Spleen (tissue), 3 donors: ENCODE measurements around the gene PRSS21.

Source experiments
- POLR2A ChIP-seq, 3 donors: fragments of 450-650 bp; IDR thresholded peaks; one replicate each; pipeline ENCODE4 v1.5.1; 2017; ENCODE audit warnings: antibody characterized with exemption in 3 of 3, mild to moderate bottlenecking in 1 of 3
- POLR2AphosphoS5 ChIP-seq, 3 donors: sonication (generic); formaldehyde crosslinking; IDR thresholded peaks; one replicate each; pipeline ENCODE4 v1.5.1; 2017; ENCODE audit warnings: antibody characterized with exemption in 3 of 3

DNA sequence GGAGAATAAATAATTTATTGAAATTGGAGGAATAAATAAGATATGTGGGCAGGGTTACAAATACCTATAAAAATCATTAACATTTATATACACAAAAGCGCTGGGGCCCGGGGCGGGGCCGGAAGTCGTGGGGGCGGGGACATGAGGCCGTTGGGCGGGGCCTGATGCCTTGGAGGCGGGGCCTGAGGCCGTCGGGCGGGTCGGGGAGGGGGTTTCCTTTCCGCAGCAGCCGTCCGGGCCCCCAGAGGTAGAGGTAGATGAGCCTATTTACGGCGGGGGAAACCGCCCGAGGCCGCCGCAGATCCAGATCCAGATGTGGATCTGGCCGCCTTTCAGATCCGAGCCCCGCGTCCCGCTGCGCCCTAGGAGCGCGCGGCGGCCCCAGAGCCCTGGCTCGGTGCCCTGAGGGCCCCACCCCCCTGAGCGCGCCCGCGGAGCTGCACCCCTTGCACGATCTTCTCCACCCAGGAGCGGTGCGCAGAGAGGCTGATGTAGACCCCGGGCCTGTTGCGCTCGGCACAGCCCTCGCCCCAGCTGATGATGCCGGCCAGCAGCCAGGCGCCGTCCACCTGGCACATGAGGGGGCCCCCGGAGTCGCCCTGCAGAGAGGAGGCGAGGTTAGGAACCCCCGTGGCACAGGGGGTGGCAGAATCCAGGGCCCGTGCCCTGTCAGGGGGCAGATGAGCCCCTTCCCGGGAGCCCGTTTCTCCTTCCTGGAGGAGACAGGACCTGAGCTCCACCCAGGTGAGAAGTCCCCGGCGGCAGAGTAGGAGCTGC lies 35.9 kb downstream of the PRSS21 start:
- no peak for TF ChIP-seq POLR2A (IDR thresholded peaks at IDR 0.05)
- no peak for TF ChIP-seq POLR2AphosphoS5 (IDR thresholded peaks at IDR 0.05)
